ENCODE results near the gene PRR19.
"Not testable (repeated sequence)": the region's sequence is repeated elsewhere in the genome, so short reads cannot be mapped to it uniquely, and the experiment has no call there.

The PRR19 gene

DNA sequence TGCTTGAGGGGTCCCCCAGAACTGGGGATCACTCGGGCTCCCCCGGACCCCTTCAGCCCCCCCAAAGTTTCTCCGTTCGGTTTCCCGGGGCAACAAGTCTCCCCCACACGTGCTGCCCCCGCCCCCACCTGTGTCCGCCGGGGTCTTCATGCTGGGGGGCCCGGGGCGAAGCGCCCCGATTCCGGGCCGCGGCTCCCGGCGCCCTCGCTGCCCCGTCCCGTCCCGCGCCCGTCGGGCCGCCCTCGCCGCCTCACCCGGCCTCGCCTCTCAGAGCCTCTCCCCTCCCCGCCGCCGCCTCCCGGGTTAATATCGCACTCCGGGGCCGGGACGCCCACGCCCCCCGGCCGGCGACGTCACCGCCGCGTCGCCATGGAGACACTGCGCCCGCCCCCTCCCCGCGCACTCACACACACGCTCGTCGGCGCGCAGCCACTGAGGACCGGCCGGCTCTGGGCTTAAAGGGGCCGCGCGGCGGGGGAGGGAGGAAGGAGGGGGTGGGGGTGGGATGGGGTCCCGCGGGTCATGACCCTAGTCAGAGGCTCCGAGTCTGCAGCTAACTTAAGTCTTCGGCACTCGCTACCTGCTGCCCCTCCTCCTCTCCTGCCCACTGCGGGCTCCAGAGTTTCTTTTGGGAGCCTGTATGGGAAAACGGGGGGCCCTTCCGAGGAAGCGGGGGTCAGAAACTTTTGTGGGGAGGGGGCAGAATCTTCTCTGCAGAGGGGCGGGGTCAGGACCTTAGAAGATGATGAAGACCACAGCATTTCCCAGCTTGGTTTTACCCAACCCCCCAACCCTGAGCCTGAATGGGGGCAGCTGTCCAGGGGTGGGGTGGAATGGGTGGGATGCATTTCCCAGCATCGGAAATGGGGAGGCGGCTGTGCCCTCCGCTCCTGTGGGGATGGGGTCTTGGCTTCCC lies 46.8 kb upstream of the PRR19 start, which contains the start of gene ERF:
ERF (minus strand) TSS at position 279 of the 916 bp plus-strand sequence; CDS start at position 150, 129 bp downstream.
- H3K27ac ChIP-seq (ENCODE audit: poor library complexity, severe bottlenecking): peak within 1 kb of the TSS; percentile 96
- H3K27me3 ChIP-seq (ENCODE audit: insufficient read depth, poor library complexity, severe bottlenecking): no peaks in the 10 kb centered on the region
- TF ChIP-seq, protein P1, sequence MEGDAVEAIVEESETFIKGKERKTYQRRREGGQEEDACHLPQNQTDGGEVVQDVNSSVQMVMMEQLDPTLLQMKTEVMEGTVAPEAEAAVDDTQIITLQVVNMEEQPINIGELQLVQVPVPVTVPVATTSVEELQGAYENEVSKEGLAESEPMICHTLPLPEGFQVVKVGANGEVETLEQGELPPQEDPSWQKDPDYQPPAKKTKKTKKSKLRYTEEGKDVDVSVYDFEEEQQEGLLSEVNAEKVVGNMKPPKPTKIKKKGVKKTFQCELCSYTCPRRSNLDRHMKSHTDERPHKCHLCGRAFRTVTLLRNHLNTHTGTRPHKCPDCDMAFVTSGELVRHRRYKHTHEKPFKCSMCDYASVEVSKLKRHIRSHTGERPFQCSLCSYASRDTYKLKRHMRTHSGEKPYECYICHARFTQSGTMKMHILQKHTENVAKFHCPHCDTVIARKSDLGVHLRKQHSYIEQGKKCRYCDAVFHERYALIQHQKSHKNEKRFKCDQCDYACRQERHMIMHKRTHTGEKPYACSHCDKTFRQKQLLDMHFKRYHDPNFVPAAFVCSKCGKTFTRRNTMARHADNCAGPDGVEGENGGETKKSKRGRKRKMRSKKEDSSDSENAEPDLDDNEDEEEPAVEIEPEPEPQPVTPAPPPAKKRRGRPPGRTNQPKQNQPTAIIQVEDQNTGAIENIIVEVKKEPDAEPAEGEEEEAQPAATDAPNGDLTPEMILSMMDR (IDR thresholded peaks at IDR 0.05; ENCODE audit: poor library complexity, severe bottlenecking): no peak
- peaks cover 7% of the 10 kb centered on the region for H3K4me1 ChIP-seq (ENCODE audit: insufficient read depth, poor library complexity, severe bottlenecking)
- H3K4me3 ChIP-seq (ENCODE audit: severe bottlenecking): peak within 1 kb of the TSS; percentile 79
- peak; percentile 51 for ATAC-seq (ENCODE audit: low read depth)
- peaks cover 12% of the 10 kb centered on the region for H3K36me3 ChIP-seq (ENCODE audit: low read depth)
- DNase-seq (ENCODE audit: low spot score): peak; percentile 89
- no peaks in the 10 kb centered on the region for H3K9me3 ChIP-seq (ENCODE audit: severe bottlenecking)

DNA sequence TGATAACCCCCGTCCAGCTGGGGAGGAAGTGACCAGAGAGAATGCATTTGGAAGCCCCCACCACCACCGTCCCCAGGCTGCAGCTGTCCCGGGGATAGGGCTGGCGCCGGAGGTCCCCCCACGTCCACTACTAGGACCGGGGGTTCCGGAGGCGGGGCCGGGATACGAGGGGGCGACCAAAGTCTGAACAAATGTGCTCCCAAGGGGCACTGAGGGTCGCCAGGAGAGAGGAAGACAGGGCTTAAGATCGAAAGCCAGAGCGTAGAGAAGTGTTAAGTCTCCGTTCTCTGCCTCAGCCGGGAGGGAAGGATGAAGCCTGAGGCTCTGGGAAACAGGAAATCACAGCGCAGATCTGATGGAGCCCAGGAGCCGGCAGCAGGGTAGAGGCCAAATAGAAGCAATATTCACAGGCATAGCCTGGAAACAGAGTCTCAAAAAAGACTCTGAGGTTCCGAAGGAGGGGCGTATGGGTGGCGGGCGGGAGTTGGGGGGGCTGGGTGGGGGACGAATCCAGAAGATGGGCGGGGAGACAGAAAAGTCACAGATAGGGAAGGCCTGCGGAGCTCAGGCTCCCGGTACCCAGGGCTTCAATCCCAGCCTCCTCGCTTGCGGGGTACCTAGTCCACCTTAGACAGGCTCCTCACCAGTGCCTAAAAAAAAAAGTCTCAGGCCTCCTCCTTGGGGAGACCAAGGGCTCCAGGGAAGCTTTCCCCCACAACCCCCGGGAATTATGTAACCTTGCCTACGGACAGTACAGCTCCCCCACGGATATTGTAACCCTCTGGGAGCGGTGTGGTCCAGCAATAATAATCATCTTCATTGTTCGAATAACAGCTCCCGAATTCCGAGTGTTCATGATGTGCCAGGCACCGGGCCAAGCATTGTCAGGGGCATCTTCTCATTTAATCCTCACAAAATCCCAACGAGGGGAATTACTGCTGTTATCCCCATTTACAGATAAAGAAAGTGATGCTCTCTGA lies 45.9 kb upstream of the PRR19 start:
- no peaks in the 10 kb centered on the region for H3K27me3 ChIP-seq (ENCODE audit: insufficient read depth, poor library complexity, severe bottlenecking)
- H3K9me3 ChIP-seq (ENCODE audit: severe bottlenecking): no peaks in the 10 kb centered on the region
- peak overlapping the region; percentile 96 for H3K27ac ChIP-seq (ENCODE audit: poor library complexity, severe bottlenecking)
- ATAC-seq (ENCODE audit: low read depth): peak; percentile 52
- H3K4me1 ChIP-seq (ENCODE audit: insufficient read depth, poor library complexity, severe bottlenecking): peaks cover 7% of the 10 kb centered on the region
- peak overlapping the region; percentile 79 for H3K4me3 ChIP-seq (ENCODE audit: severe bottlenecking)
- DNase-seq (ENCODE audit: low spot score): no peak
- TF ChIP-seq, protein P1 (IDR thresholded peaks at IDR 0.05; ENCODE audit: poor library complexity, severe bottlenecking): no peak
- 0 out of 2 replicates have a peak, but pooled peaks cover 5% of the 10 kb centered on the region for H3K36me3 ChIP-seq (ENCODE audit: low read depth)

DNA sequence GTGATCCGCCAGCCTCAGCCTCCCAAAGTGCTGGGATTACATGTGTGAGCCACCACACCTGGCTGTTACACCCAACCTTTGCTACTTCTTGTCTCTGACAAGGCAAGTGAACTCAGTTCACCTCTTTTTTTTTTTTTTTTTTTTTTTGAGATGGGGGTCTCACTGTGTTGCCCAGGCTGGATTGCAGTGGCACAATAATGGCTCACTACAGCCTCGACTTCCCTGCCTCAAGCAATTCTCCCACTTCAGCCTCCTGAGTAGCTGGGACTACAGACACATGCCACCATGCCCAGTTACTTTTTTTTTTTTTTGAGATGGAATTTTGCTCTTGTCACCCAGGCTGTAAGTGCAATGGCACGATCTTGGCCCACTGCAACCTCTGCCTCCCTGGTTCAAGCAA lies 44.1 kb upstream of the PRR19 start:
- H3K27ac ChIP-seq (ENCODE audit: poor library complexity, severe bottlenecking); H3K27me3 ChIP-seq (ENCODE audit: insufficient read depth, poor library complexity, severe bottlenecking); DNase-seq (ENCODE audit: low spot score); ATAC-seq (ENCODE audit: low read depth); H3K9me3 ChIP-seq (ENCODE audit: severe bottlenecking); H3K36me3 ChIP-seq (ENCODE audit: low read depth); H3K4me3 ChIP-seq (ENCODE audit: severe bottlenecking); H3K4me1 ChIP-seq (ENCODE audit: insufficient read depth, poor library complexity, severe bottlenecking): not testable (repeated sequence)

DNA sequence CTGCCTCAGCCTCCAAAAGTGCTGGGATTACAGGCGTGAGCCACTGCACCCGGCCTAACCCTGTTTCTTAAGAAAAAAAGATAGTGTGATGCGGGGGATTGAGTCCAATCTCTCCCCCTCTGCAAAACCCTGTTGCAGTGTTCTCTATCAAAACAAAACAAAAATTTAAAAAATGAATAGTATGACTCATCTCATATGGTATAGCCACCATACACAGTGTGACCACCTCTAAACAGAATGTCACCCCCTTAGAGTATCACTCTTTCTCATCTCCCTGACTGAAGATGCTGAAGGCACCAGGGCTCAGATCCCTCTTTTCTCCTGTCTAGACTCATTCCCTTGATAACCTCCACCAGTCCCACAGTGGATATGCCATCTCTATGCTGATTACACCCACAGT lies 40.2 kb upstream of the PRR19 start:
- Histone ChIP-seq H3K9me3 (ENCODE audit: severe bottlenecking) (no peaks in the 10 kb centered on the region), H3K4me3 (ENCODE audit: severe bottlenecking) (no peak overlapping the region), H3K36me3 (ENCODE audit: low read depth) (no peaks in the 10 kb centered on the region), H3K27me3 (ENCODE audit: insufficient read depth, poor library complexity, severe bottlenecking) (no peaks in the 10 kb centered on the region), H3K27ac (ENCODE audit: poor library complexity, severe bottlenecking) (no peak overlapping the region), H3K4me1 (ENCODE audit: insufficient read depth, poor library complexity, severe bottlenecking) (no peaks in the 10 kb centered on the region)
- TF ChIP-seq, protein P1 (IDR thresholded peaks at IDR 0.05; ENCODE audit: poor library complexity, severe bottlenecking): no peak
- ATAC-seq (ENCODE audit: low read depth) (no peak), DNase-seq (ENCODE audit: low spot score) (no peak)

DNA sequence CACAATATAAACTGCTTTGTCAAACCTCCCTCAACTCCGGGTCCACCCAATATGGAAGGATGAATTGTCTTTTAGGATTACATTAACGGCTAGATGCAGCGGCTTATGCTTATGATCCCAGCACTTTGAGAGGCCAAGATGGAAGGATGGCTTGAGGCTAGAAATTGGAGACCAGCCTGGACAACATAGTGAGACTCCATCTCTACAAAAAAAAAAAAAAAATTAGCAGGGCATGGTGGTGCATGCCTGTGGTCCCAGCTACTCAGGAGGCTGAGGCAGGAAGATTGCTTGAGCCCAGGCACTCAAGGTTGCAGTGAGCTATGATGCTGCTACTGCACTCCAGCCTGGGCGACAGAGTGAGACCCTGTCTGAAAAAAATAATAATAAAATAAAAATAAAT lies 35.8 kb upstream of the PRR19 start:
- not testable (repeated sequence) for H3K9me3 ChIP-seq (ENCODE audit: severe bottlenecking); H3K36me3 ChIP-seq (ENCODE audit: low read depth); H3K27me3 ChIP-seq (ENCODE audit: insufficient read depth, poor library complexity, severe bottlenecking); H3K4me1 ChIP-seq (ENCODE audit: insufficient read depth, poor library complexity, severe bottlenecking); H3K4me3 ChIP-seq (ENCODE audit: severe bottlenecking); DNase-seq (ENCODE audit: low spot score); ATAC-seq (ENCODE audit: low read depth); H3K27ac ChIP-seq (ENCODE audit: poor library complexity, severe bottlenecking)

DNA sequence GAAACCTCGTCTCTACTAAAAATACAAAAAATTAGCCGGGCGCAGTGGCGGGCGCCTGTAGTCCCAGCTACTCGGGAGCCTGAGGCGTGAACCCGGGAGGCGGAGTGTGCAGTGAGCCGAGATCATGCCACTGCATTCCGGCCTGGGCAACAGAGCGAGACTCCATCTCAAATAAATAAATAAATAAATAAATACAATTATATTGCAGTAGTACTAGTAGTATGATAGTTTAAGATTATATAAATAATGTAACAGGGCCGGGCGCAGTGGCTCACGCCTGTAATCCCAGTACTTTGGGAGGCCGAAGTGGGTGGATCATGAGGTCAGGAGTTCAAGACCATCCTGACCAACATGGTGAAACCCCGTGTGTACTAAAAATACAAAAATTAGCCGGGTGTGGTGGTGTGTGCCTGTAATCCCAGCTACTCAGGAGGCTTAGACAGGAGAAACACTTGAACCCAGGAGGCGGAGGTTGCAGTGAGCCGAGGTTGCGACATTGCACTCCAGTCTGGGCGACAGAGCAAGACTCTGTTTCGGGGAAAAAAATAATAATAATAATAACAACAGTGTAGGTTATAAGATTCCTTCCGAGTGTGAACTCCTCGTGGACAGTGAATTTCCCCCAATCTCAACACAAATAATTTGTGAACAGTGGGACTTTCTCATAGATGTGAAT lies 34.9 kb upstream of the PRR19 start:
- DNase-seq (ENCODE audit: low spot score); H3K27me3 ChIP-seq (ENCODE audit: insufficient read depth, poor library complexity, severe bottlenecking); H3K36me3 ChIP-seq (ENCODE audit: low read depth); H3K4me1 ChIP-seq (ENCODE audit: insufficient read depth, poor library complexity, severe bottlenecking); H3K9me3 ChIP-seq (ENCODE audit: severe bottlenecking); ATAC-seq (ENCODE audit: low read depth); H3K4me3 ChIP-seq (ENCODE audit: severe bottlenecking): not testable (repeated sequence)
- H3K27ac ChIP-seq (ENCODE audit: poor library complexity, severe bottlenecking): peak overlapping the region; percentile 98

Measured in RWPE2 (cell line).